Measurements from ENCODE around the gene GPBAR1. TPM values are rescaled to one million over a fixed set of nuclear protein-coding genes. Genes with fewer than 3 reads are reported as not detected.

The GPBAR1 gene
- total RNA-seq, 2 donors from 2014 or later = 5.7 to 6.6 TPM

- ATAC-seq = no peak
- intact Hi-C loops (cut with DNase I) = no loop called here
Observed at GRCh38 chr2:218236829-218237228, 24.0 kb upstream of the GPBAR1 start.

DNA sequence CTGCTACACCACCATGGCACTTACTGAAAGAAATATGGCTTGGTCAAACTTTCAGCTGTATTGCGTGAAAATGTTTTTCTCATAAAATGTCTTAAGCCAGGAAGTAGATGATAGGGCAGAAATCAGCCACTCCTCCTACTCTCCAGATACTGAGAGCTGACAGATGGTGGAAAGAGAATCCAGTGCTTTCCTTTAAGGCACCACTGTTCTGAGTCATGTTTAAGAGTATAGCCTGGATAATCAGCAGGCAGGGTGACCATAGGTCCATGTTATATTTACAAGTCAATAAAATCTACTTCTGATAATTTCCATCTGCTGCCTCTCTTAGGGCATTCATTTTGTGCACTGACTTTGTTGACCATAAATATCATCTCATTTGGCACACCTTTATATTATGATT lies 21.9 kb upstream of the GPBAR1 start:
- intact Hi-C loops (cut with DNase I) = no loop called here
- no peak for DNase-seq
- no peak for ATAC-seq

More at GRCh38 chr2:218236829-218237228, 24.0 kb upstream of the GPBAR1 start:
- DNase-seq = no peak

DNA sequence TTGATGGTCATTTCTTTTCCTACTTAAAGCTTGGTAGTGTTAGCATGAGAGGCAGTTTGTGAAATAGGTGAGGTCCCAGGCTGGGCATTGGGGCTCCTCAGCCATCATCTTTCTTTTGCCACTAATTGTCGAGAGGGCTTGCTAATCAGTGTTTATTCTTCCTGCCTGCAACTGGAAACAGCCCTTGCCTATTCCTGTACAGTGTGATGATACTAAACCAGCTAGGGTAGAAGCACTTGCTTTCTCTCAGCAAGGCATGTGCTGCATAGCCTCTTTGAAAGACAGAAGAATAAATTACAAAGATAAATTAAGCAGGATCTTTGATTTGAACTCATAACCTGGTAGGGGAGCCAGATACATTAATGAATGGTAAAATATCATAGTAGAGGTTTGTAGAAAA lies 16.6 kb upstream of the GPBAR1 start:
- intact Hi-C loops (cut with DNase I) = no loop called here
- ATAC-seq (no peak), DNase-seq (no peak)

DNA sequence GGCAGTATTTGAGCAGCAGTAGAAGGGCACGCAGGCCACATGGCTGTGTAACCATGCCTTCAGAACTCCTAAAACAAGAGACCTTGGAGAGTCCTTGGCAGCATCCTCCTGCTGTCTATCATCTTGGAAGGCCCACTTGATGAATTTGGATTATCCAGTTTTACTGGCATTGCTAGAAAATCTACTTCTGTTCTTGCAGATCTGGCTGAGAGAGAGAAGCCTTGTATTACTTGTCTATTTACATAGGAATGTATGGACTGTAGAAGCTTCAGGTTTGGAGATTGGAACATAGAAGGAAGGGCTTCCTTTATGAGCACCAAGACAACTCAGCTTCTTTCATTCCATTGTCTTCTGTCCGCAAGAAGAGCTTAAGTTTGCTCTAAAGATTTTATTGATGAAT lies 16.1 kb upstream of the GPBAR1 start:
- DNase-seq = no peak
- intact Hi-C loops (cut with DNase I) = no loop called here
- peak in 1 of 2 donors; percentile 23 for ATAC-seq

DNA sequence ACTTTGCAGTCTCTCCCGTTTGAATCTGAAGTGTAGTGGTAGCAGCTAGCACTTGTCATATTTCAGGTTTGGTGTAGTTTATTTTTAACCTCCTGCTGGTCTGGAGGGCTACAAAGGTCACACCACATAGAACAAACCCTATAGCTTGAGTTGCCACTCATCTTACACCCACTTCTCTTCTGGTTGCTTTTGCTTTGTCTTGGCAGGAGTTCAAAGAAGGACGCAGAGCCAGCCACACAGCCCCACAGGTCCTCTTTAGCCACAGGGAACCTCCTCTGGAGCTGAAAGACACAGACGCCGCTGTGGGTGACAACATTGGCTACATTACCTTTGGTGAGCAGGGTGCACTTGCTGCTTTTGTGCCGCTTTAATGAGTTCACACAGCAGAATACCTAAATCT lies 15.6 kb upstream of the GPBAR1 start:
- ATAC-seq (peak; percentile 53 to 61), DNase-seq (no peak)
- intact Hi-C loops (cut with DNase I) = no loop called here

DNA sequence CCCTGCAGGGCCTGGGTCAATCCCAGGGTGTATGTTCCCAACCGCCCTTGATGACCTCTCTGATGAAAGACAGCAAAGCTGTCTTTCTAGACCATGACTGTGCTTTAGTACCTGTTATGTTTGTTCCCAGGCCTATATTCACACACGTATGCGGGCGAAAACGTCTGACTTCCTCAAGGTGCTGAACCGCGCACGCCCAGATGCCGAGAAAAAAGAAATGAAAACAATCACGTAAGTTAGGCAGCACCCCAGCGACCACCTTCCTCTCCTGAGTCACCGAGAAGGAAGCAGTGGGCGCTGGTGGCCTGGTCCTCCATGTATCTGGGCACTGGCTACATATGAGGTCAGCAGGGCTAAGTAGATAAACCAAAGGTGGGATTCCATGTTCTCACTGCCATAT lies 11.1 kb upstream of the GPBAR1 start:
- intact Hi-C loops (cut with DNase I) = no loop called here
- DNase-seq (no peak), ATAC-seq (no peak)

- intact Hi-C loops (cut with DNase I) = no loop called here
- DNase-seq (no peak), ATAC-seq (peak in 1 of 2 donors; percentile 55)
Observed at GRCh38 chr2:218252509-218253231, 8.1 kb upstream of the GPBAR1 start.

DNA sequence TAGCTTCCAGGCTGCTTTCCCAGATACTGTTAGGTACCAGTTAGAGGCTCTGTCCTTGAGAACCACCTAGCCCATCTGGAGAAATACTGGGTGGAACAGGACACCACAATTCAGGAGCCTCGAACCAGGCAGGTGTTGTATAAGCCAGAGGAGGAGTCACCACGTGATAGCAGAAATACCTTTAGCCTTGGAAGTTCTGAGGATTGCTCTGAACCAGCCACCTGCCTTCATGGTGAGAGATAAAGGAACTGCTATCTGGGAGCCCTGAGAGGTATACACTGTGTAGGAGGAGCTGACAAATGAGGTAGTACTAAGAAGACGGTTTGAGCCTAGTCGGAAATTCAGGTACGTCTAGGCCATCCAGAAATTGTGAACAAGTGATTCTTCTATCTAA lies 7.6 kb upstream of the GPBAR1 start:
- intact Hi-C loops (cut with DNase I) = no loop called here
- DNase-seq (no peak), ATAC-seq (no peak)

DNA sequence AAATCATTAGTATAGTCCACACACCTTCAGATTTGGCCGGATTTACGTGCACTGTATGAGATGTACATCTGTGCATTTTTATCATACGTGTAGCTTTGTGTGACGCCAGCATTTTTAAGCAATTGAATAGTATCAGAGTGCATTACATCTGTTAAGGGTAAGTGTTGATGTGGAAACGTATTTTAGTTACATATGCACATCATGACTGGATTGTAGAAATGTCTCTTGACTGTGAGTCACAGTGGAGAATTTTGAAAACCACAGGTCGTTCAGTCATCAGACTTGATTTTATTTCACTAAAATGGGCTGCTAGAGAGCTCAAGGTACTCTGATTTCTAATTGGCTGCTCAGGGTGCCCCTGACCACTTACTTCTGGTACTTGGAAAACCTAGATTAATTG lies 5.4 kb upstream of the GPBAR1 start:
- intact Hi-C loops (cut with DNase I) = loop anchor here in 1 of 2 donors (5.0 kb wide), 1 partner anchor 68 kb away; no protein-coding TSS in a partner anchor
- no peak for ATAC-seq
- no peak for DNase-seq

DNA sequence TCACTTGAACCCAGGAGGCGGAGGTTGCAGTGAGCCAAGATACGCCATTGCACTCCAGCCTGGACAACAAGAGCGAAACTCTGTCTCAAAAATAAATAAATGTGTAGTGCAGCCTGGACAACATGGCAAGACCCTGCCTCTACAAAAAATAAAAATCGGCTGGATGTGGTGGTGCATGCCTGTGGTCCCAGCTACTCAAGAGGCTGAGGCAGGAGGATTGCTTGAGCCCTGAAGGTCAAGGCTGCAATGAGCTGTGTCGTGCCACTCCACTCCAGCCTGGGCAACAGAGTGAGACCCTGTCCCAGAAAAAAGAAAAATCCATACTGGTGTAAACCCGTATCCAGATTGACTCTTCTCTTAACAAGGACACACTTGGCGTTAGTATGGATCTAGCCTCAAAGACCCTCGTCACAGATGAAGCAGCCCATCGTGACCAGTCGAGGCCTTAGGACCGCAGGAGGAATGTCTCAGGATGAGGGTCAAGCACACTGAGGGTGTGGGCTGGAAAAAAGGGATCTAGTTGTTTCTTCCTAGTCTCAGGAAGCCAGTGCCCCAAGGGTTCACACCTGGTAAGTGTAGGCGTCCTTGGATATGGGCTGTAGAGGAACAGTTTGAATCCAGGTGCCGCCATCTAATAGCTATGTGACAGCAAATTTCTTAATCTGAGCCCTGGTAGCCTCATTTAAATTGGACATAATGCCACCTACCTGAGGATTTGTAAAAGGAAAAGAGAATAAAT lies 4.0 kb upstream of the GPBAR1 start:
- intact Hi-C loops (cut with DNase I) = loop anchor here in 1 of 2 donors (5.0 kb wide), 1 partner anchor 69 kb away; no protein-coding TSS in a partner anchor
- no peak for DNase-seq
- no peak for ATAC-seq

DNA sequence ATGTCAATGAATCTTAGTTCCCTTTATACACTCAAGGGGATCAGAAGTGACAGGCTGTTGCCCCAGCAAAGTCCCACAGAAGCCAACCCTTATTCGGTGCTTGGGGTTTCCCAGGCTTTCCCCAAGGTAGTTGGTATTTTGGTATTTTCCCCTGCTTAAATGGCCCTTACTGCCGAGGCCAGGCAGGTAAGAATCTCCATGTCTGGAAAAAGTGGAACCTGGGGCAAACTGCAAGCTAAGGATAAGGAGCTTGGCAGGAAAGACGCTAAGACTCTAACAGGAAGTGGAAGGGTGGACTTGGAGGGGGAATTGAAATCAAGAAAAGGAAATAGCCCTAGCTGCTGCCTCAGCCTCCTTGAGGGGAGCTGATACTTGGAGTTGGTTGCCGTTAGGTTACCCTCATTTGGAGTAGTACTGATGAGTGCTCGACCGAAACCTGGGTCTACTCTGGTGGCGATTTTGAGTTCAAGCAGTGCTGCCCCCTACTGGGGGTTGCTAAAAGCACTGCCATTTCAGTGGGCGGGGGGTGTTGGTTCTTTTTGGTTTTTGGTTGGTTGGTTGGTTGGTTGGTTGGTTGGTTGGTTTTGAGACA lies 3.3 kb upstream of the GPBAR1 start:
- DNase-seq (no peak), ATAC-seq (peak in 1 of 2 donors; percentile 14)
- intact Hi-C loops (cut with DNase I) = loop anchor here in 1 of 2 donors (5.0 kb wide), 1 partner anchor 70 kb away; no protein-coding TSS in a partner anchor

- intact Hi-C loops (cut with DNase I) = loop anchor here in 1 of 2 donors (5.0 kb wide), 1 partner anchor 72 kb away; no protein-coding TSS in a partner anchor
- ATAC-seq = peak; percentile 77 to 79
- peak; percentile 79 for DNase-seq
Observed at GRCh38 chr2:218259099-218259961, 1.5 kb upstream of the GPBAR1 start.

DNA sequence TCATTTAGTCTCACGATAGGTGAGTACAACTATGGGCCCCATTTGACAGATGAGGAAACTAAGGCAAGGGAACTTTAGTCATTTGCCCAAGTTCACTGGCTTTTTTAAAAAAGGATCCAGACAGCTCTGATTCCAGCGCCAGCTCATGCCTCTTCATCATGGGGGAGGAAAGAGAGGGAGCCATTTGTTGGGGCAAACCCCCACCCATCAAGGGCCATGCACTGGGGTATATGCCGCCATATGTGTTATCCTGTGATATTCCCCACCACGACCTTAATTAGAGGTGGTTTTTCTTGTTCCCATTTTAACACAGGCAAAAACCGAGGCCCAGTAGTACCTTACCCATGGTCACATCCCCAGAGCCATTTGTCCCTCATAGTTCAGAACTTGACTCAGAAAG lies 649 bp upstream of the GPBAR1 start:
- intact Hi-C loops (cut with DNase I) = no loop called here
- DNase-seq = no peak
- ATAC-seq = no peak

DNA sequence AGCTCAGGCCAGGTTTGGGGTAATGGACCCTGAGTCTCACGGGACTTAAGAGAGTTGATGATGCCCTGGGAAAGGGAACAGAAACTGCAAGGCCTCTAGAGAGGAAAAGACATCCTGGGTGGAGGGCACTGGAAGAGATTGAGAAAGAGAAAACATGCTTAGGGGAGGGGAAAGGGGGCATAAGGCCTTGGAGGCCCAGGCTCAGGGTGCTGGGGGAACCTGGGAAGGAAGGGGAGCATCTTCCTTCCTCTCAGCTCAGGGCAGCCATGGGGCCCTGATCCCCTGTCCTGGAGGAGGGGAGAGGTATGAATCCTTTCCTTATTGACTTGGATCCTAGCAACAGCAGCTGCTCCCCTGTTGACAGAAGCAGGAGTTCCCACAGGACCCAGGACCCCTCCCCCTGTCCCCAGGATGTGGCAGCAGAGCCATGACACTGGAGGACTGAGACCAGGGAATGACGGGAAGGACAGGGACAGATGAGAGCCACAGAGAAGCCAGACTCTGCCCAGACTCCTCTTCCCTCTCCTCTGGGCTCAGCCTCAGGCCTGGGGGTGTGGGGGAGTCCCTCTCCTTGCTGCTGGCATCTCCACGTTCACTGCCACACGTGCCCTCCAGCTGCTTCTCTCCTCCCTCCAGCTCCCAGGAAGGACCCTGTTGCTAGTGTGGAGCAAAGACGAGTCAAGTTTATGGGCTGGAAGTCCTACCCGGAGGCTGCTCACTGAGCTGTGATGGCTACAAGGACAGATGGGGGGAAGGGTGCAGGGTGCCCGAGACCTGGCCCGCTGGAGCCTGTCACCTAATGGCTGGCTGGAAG lies 815 bp downstream of the GPBAR1 start:
- ATAC-seq = no peak
- intact Hi-C loops (cut with DNase I) = no loop called here
- DNase-seq = no peak

- ATAC-seq (no peak), DNase-seq (no peak)
- intact Hi-C loops (cut with DNase I) = no loop called here
Observed at GRCh38 chr2:218262237-218262600, 1.4 kb downstream of the GPBAR1 start.

DNA sequence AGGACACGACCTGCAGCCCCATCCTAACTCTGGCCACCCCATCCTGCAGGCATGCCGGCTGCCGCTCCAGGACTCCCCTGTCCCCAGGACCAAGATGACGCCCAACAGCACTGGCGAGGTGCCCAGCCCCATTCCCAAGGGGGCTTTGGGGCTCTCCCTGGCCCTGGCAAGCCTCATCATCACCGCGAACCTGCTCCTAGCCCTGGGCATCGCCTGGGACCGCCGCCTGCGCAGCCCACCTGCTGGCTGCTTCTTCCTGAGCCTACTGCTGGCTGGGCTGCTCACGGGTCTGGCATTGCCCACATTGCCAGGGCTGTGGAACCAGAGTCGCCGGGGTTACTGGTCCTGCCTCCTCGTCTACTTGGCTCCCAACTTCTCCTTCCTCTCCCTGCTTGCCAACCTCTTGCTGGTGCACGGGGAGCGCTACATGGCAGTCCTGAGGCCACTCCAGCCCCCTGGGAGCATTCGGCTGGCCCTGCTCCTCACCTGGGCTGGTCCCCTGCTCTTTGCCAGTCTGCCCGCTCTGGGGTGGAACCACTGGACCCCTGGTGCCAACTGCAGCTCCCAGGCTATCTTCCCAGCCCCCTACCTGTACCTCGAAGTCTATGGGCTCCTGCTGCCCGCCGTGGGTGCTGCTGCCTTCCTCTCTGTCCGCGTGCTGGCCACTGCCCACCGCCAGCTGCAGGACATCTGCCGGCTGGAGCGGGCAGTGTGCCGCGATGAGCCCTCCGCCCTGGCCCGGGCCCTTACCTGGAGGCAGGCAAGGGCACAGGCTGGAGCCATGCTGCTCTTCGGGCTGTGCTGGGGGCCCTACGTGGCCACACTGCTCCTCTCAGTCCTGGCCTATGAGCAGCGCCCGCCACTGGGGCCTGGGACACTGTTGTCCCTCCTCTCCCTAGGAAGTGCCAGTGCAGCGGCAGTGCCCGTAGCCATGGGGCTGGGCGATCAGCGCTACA lies 2.1 kb downstream of the GPBAR1 start:
- DNase-seq (no peak), ATAC-seq (no peak)
- intact Hi-C loops (cut with DNase I) = no loop called here
